HL-60 (cell line): ENCODE data around the gene ITFG2.
A peak's percentile ranks its signal among the peaks of the same experiment; 100 is the strongest.

Experiments
- DNase-seq, 2 experiments: peaks; one replicate each; pipeline ENCODE4 v3.0.0-alpha.2; 2010 to 2020; ENCODE audit warnings: low read depth in 1 of 2, low spot score in 1 of 2
- H3K27ac ChIP-seq: fragments of 250-450 bp; sonication (Bioruptor Pico); replicated peaks from 2 replicates; pipeline ENCODE4 v1.5.1; 2020; ENCODE audit warnings: mild to moderate bottlenecking, moderate library complexity
- H3K27me3 ChIP-seq: fragments of 250-450 bp; sonication (Bioruptor Pico); 2 replicates; pipeline ENCODE4 v1.5.1; 2021; ENCODE audit warnings: mild to moderate bottlenecking, moderate library complexity; ENCODE audit not compliant: insufficient read depth, poor library complexity, severe bottlenecking
- H3K4me3 ChIP-seq: replicated peaks from 2 replicates; pipeline ENCODE4 v1.5.1; 2011; ENCODE audit warnings: mild to moderate bottlenecking, control low read depth, low read length; ENCODE audit not compliant: insufficient read depth
- GABPA ChIP-seq: IDR thresholded peaks from 2 replicates; pipeline ENCODE4 v1.6.1; 2012; ENCODE audit warnings: low read depth
- POLR2AphosphoS5 ChIP-seq: IDR thresholded peaks from 2 replicates; pipeline ENCODE4 v1.6.1; 2012; ENCODE audit warnings: low read depth
- SPI1 ChIP-seq: IDR thresholded peaks from 2 replicates; pipeline ENCODE4 v1.6.1; 2012; ENCODE audit warnings: low read depth, mild to moderate bottlenecking, borderline replicate concordance
- TF ChIP-seq, protein P1 (sequence below): IDR thresholded peaks from one replicate; pipeline ENCODE4 v1.5.1; 2011; ENCODE audit warnings: low read length, control low read depth, inconsistent platforms; ENCODE audit not compliant: insufficient read depth
- TF ChIP-seq, protein P2 (sequence below): IDR thresholded peaks from 2 replicates; pipeline ENCODE4 v1.6.1; 2012; ENCODE audit warnings: low read depth; ENCODE audit not compliant: insufficient replicate concordance

The ITFG2 gene

DNA sequence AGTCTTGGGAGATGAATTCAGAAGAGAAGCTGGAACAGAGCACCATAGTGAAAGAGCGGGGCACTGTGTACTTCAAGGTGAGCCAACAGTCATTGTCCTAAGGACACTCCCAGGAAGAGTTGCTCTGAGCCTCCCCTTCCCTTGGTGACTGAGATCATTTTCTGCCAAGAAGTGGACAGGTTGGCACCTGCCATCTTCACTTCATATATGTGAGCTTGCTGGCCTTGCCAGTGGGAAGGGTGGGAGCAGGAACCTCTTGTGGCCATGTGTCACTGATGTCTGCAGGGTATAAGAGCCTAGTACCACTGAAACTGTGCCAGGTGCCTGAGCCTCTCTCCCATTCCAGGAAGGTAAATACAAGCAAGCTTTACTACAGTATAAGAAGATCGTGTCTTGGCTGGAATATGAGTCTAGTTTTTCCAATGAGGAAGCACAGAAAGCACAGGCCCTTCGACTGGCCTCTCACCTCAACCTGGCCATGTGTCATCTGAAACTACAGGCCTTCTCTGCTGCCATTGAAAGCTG lies 12.4 kb upstream of the ITFG2 start:
- H3K27ac ChIP-seq = no peak overlapping the region
- no peak for DNase-seq
- H3K27me3 ChIP-seq = no peaks in the 10 kb centered on the region
- no peak overlapping the region for H3K4me3 ChIP-seq
- TF ChIP-seq, protein P1, sequence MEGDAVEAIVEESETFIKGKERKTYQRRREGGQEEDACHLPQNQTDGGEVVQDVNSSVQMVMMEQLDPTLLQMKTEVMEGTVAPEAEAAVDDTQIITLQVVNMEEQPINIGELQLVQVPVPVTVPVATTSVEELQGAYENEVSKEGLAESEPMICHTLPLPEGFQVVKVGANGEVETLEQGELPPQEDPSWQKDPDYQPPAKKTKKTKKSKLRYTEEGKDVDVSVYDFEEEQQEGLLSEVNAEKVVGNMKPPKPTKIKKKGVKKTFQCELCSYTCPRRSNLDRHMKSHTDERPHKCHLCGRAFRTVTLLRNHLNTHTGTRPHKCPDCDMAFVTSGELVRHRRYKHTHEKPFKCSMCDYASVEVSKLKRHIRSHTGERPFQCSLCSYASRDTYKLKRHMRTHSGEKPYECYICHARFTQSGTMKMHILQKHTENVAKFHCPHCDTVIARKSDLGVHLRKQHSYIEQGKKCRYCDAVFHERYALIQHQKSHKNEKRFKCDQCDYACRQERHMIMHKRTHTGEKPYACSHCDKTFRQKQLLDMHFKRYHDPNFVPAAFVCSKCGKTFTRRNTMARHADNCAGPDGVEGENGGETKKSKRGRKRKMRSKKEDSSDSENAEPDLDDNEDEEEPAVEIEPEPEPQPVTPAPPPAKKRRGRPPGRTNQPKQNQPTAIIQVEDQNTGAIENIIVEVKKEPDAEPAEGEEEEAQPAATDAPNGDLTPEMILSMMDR = no peak
- no peak for TF ChIP-seq GABPA
- TF ChIP-seq SPI1 = no peak
- peak; percentile 20; the same call in 1 of the 2 replicates for TF ChIP-seq POLR2AphosphoS5

DNA sequence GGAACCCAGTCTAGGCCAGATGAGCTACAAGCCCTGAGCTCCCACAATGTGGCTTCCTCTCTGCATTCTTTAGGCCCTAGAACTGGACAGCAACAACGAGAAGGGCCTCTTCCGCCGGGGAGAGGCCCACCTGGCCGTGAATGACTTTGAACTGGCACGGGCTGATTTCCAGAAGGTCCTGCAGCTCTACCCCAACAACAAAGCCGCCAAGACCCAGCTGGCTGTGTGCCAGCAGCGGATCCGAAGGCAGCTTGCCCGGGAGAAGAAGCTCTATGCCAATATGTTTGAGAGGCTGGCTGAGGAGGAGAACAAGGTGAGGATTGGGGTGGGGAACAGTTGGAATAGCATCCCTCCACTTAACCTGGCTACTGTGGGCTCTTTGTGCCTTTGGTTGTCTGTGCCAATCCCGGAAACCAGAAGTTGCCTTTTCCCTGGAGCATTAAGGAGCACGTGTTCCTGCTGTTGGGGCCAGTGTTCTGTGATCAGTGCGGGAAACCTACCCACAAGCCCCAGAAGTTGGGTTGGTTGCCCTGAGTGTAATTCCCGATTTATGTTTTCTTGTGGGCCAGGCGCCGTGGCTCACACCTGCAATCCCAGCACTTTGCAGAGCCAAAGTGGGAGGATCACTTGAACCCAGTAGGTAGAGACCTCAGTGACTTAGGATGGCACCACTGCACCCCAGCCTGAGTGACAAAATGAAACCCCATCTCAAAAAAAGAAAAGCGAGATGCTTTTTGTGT lies 11.3 kb upstream of the ITFG2 start:
- H3K4me3 ChIP-seq = no peak overlapping the region
- no peak for DNase-seq
- TF ChIP-seq POLR2AphosphoS5 (no peak), SPI1 (no peak), GABPA (no peak)
- TF ChIP-seq, protein P2, sequence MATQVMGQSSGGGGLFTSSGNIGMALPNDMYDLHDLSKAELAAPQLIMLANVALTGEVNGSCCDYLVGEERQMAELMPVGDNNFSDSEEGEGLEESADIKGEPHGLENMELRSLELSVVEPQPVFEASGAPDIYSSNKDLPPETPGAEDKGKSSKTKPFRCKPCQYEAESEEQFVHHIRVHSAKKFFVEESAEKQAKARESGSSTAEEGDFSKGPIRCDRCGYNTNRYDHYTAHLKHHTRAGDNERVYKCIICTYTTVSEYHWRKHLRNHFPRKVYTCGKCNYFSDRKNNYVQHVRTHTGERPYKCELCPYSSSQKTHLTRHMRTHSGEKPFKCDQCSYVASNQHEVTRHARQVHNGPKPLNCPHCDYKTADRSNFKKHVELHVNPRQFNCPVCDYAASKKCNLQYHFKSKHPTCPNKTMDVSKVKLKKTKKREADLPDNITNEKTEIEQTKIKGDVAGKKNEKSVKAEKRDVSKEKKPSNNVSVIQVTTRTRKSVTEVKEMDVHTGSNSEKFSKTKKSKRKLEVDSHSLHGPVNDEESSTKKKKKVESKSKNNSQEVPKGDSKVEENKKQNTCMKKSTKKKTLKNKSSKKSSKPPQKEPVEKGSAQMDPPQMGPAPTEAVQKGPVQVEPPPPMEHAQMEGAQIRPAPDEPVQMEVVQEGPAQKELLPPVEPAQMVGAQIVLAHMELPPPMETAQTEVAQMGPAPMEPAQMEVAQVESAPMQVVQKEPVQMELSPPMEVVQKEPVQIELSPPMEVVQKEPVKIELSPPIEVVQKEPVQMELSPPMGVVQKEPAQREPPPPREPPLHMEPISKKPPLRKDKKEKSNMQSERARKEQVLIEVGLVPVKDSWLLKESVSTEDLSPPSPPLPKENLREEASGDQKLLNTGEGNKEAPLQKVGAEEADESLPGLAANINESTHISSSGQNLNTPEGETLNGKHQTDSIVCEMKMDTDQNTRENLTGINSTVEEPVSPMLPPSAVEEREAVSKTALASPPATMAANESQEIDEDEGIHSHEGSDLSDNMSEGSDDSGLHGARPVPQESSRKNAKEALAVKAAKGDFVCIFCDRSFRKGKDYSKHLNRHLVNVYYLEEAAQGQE = no peak
- TF ChIP-seq, protein P1 = no peak
- no peaks in the 10 kb centered on the region for H3K27me3 ChIP-seq
- no peak overlapping the region for H3K27ac ChIP-seq

DNA sequence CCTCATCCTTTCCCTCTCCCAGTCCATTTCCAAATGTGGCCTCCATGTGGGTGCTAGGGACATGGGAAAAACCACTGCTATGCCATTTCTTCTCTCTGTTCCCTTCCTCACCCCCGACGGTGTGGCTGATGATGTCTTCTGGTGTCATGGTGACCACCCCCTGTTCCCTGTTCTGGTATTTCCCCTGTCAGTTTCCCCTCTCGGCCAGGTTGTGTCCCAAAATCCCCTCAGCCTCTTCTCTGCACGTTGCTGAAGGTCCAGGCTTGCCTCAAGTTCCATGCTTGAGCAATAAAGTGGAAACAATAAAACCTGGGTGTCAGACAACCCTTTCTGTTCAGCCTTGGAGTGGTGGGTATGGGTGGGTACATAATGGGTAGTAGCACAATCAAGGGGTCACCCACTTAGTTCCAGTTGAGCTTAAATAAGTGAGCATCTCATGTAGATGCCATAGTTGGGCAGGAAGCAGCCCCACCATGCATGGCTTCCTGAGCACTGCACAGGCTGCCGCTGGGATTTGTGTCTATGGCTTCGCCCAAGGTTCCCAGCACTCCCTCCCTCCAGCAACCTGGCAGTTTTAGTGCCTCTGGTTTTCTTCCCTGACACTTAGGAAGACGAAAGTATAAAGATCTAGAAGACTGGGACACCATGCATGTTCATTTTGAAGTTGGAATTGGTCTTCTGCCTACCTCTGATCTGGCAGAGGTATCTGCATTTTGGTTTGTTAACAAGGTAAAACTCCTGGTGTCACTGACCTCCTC lies 8.7 kb upstream of the ITFG2 start:
- no peak overlapping the region for H3K27ac ChIP-seq
- DNase-seq = no peak
- no peaks in the 10 kb centered on the region for H3K27me3 ChIP-seq
- TF ChIP-seq, protein P2 = no peak
- TF ChIP-seq POLR2AphosphoS5 (no peak; the same call in 1 of the 2 replicates), SPI1 (no peak), GABPA (no peak)
- TF ChIP-seq, protein P1 = no peak
- no peak overlapping the region for H3K4me3 ChIP-seq
